HepG2 (cell line): Measurements from ENCODE around the gene RGS14. TPM values are rescaled to one million over a fixed set of nuclear protein-coding genes. Genes with fewer than 3 reads are reported as not detected.
A peak's percentile ranks its signal among the peaks of the same experiment; 100 is the strongest.

Experiments used
- CEBPG ChIP-seq: IDR thresholded peaks from 2 replicates; pipeline ENCODE4 v1.6.1; 2016
- DMAP1 ChIP-seq: IDR thresholded peaks from 2 replicates; pipeline ENCODE4 v1.6.1; 2016
- FOXP1 ChIP-seq, 2 experiments: fragments of 450-650 bp in 1 of 2; IDR thresholded peaks; 2 replicates each; pipeline ENCODE4 v1.6.1; 2017 to 2018; ENCODE audit warnings: antibody characterized with exemption in 1 of 2
- GABPB1 ChIP-seq: IDR thresholded peaks from 2 replicates; pipeline ENCODE4 v1.6.1; 2016; ENCODE audit warnings: mild to moderate bottlenecking, missing genetic modification reagents, moderate library complexity, missing compliant biosample characterization
- HDAC1 ChIP-seq: sonication (generic); formaldehyde crosslinking; IDR thresholded peaks from 2 replicates; pipeline ENCODE4 v1.5.1; 2020; ENCODE audit warnings: mild to moderate bottlenecking, missing genetic modification reagents
- KDM6A ChIP-seq: IDR thresholded peaks from 2 replicates; pipeline ENCODE4 v1.6.1; 2016; ENCODE audit warnings: low read depth
- PHF21A ChIP-seq: sonication (generic); formaldehyde crosslinking; IDR thresholded peaks from 2 replicates; pipeline ENCODE4 v1.5.0; 2020; ENCODE audit warnings: mild to moderate bottlenecking, missing genetic modification reagents
- PITX1 ChIP-seq: sonication (generic); formaldehyde crosslinking; IDR thresholded peaks from 2 replicates; pipeline ENCODE4 v1.5.1; 2020; ENCODE audit warnings: mild to moderate bottlenecking, missing genetic modification reagents
- SP4 ChIP-seq: sonication (generic); formaldehyde crosslinking; IDR thresholded peaks from 2 replicates; pipeline ENCODE4 v1.8.1; 2023; ENCODE audit warnings: mild to moderate bottlenecking, missing genetic modification reagents
- SSRP1 ChIP-seq: IDR thresholded peaks from 2 replicates; pipeline ENCODE4 v1.6.1; 2016; ENCODE audit warnings: control low read depth
- TEAD3 ChIP-seq: optimal IDR thresholded peaks from 2 replicates; pipeline ENCODE3; 2016; ENCODE audit warnings: borderline replicate concordance
- ZFX ChIP-seq: sonication (generic); formaldehyde crosslinking; IDR thresholded peaks from 2 replicates; pipeline ENCODE4 v1.4.0; 2020; ENCODE audit warnings: mild to moderate bottlenecking, low read depth, missing genetic modification reagents, moderate library complexity
- ZNF605 ChIP-seq: sonication (generic); formaldehyde crosslinking; IDR thresholded peaks from 2 replicates; pipeline ENCODE4 v1.8.0; 2022; ENCODE audit warnings: mild to moderate bottlenecking, missing genetic modification reagents
- ZNF644 ChIP-seq: IDR thresholded peaks from 2 replicates; pipeline ENCODE4 v1.6.1; 2016; ENCODE audit warnings: low read depth
- ZNF772 ChIP-seq: sonication (generic); formaldehyde crosslinking; IDR thresholded peaks from 2 replicates; pipeline ENCODE4 v1.5.0; 2020; ENCODE audit warnings: mild to moderate bottlenecking, missing genetic modification reagents
- polyA plus RNA-seq, 8 experiments: library from polyadenylated mRNA; depleted of rRNA in 3 of 8; stranded (reverse) in 7 of 8; unstranded in 1 of 8; fragments of >200 nt; fragmentation: Illumina TruSeq in 4 of 8; extraction: Trizol in 4 of 8; gene quantifications; 2 replicates each; pipeline versions ENCODE4 v1.2.1 to v1.2.3, GENCODE V29; 2011 to 2016; ENCODE audit warnings: low read depth in 4 of 8, missing spikeins in 1 of 8, mixed read lengths in 1 of 8; ENCODE audit not compliant: insufficient read depth in 1 of 8
- total RNA-seq, 5 experiments: library from RNA; depleted of rRNA; stranded (reverse); fragments of >200 nt; fragmentation: Illumina TruSeq; extraction: Trizol; gene quantifications; 2 replicates each; pipeline ENCODE4 v1.2.3, GENCODE V29; 2016; ENCODE audit warnings: low read depth in 1 of 5
- TF ChIP-seq, protein P1 (sequence below): sonication (generic); formaldehyde crosslinking; IDR thresholded peaks from 2 replicates; pipeline ENCODE4 v1.4.0; 2020; ENCODE audit warnings: mild to moderate bottlenecking, missing genetic modification reagents
- TF ChIP-seq, protein P2 (sequence below): sonication (generic); formaldehyde crosslinking; conservative IDR thresholded peaks from 2 replicates; pipeline ENCODE4 v1.4.0; 2020; ENCODE audit warnings: missing genetic modification reagents
- TF ChIP-seq, protein P3 (sequence below): sonication (generic); formaldehyde crosslinking; IDR thresholded peaks from 2 replicates; pipeline ENCODE4 v1.5.1; 2020; ENCODE audit warnings: mild to moderate bottlenecking, missing genetic modification reagents
- TF ChIP-seq, protein P4 (sequence below): sonication (generic); formaldehyde crosslinking; IDR thresholded peaks from 2 replicates; pipeline ENCODE4 v1.8.1; 2023; ENCODE audit warnings: mild to moderate bottlenecking, moderate library complexity, missing genetic modification reagents
- TF ChIP-seq, protein P5 (sequence below): sonication (generic); formaldehyde crosslinking; IDR thresholded peaks from 2 replicates; pipeline ENCODE4 v1.8.0; 2022; ENCODE audit warnings: mild to moderate bottlenecking, missing genetic modification reagents

RGS14 gene
- total and polyA plus RNA-seq, 2 of the 13 experiments (the other 11 are each of a cell fraction or from before 2014, with no cell fraction given) = 11.1 to 17.2 TPM

DNA sequence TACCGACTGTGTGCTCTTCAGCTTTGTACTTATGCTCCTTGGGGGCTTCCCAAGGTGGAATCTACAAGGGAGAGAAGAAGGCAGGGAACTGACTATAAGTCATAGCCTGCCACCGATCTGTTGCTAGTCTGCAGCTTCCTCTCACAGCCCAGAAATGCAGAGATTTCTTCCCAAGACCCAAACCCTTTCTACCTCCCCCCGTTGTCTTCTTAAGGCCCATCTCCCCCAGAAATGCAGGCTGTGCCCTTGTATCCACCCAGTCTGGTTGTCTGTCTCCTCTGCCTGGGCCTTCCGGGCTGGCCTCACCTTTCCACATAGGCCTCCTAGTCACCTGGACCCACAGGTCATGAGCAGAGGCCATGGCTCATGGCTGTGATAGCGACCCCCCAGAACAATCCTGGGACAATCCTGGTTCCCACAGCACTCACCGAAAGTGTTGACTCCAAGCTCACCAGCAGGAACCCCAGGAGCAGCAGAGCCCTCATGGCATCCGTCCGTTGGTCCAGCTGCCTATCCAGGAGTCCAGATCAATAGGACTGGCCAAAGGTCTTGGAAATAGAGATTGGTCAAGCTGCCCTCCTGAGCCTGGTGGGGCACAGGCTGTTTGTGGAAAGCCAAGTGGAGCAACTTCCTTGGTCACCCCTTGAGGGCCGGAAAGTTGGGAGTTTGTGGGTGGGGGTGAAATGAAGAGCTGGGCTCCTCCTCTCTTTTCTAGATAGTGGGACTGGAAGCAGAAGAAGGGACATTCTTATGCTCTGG is 51.5 kb downstream of the RGS14 start, which contains the start of gene F12 (continued):
- TF ChIP-seq, protein P1, sequence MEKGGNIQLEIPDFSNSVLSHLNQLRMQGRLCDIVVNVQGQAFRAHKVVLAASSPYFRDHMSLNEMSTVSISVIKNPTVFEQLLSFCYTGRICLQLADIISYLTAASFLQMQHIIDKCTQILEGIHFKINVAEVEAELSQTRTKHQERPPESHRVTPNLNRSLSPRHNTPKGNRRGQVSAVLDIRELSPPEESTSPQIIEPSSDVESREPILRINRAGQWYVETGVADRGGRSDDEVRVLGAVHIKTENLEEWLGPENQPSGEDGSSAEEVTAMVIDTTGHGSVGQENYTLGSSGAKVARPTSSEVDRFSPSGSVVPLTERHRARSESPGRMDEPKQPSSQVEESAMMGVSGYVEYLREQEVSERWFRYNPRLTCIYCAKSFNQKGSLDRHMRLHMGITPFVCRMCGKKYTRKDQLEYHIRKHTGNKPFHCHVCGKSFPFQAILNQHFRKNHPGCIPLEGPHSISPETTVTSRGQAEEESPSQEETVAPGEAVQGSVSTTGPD (CRISPR knock-in tag) = peak; percentile 65; the same call in 1 of the 2 replicates
- TF ChIP-seq, protein P2, sequence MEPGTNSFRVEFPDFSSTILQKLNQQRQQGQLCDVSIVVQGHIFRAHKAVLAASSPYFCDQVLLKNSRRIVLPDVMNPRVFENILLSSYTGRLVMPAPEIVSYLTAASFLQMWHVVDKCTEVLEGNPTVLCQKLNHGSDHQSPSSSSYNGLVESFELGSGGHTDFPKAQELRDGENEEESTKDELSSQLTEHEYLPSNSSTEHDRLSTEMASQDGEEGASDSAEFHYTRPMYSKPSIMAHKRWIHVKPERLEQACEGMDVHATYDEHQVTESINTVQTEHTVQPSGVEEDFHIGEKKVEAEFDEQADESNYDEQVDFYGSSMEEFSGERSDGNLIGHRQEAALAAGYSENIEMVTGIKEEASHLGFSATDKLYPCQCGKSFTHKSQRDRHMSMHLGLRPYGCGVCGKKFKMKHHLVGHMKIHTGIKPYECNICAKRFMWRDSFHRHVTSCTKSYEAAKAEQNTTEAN = no peak
- TF ChIP-seq, protein P3, sequence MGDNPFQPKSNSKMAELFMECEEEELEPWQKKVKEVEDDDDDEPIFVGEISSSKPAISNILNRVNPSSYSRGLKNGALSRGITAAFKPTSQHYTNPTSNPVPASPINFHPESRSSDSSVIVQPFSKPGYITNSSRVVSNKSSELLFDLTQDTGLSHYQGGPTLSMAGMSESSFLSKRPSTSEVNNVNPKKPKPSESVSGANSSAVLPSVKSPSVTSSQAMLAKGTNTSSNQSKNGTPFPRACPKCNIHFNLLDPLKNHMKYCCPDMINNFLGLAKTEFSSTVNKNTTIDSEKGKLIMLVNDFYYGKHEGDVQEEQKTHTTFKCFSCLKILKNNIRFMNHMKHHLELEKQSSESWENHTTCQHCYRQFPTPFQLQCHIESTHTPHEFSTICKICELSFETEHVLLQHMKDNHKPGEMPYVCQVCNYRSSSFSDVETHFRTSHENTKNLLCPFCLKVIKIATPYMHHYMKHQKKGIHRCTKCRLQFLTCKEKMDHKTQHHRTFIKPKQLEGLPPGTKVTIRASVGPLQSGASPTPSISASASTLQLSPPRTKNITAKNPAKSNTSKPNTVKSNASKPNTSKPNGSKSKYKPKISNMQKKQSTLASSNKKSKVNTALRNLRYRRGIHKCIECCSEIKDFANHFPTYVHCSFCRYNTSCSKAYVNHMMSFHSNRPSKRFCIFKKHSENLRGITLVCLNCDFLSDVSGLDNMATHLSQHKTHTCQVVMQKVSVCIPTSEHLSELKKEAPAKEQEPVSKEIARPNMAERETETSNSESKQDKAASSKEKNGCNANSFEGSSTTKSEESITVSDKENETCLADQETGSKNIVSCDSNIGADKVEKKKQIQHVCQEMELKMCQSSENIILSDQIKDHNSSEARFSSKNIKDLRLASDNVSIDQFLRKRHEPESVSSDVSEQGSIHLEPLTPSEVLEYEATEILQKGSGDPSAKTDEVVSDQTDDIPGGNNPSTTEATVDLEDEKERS = 0 out of 2 replicates have a peak, but pooled peaks have one; percentile 39
- TF ChIP-seq, protein P4, sequence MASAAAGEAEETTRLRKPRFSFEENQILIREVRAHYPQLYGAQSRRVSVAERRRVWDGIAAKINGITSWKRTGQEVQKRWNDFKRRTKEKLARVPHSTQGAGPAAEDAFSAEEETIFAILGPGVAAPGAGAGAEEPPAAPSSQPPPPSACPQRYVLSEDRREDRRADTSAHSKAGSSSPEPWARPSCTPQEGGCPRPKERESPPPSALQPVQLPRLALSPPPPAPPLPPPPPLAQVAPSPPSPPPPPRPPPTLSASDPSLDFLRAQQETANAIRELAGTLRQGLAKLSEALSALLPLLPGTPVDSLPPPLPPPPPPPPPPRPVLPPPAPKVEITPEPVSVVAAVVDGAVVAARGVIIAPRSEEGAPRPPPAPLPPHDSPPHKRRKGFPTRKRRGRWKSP (CRISPR knock-in tag) = 0 out of 2 replicates have a peak, but pooled peaks have one; percentile 34
- TF ChIP-seq CEBPG (CRISPR knock-in tag) (peak; percentile 41), ZFX (peak; percentile 60; the same call in 1 of the 2 replicates), DMAP1 (CRISPR knock-in tag) (no peak), SSRP1 (CRISPR knock-in tag) (no peak), FOXP1 (IDR thresholded peaks at IDR 0.05) (no peak), FOXP1 (CRISPR knock-in tag; IDR thresholded peaks at IDR 0.05) (0 out of 2 replicates have a peak, but pooled peaks have one; percentile 18), HDAC1 (CRISPR knock-in tag) (peak; percentile 90), PITX1 (peak; percentile 68), KDM6A (CRISPR knock-in tag) (peak; percentile 61; the same call in 1 of the 2 replicates), ZNF605 (peak; percentile 44; the same call in 1 of the 2 replicates), ZNF644 (CRISPR knock-in tag) (peak; percentile 72), TEAD3 (peak; percentile 52), PHF21A (peak; percentile 78), GABPB1 (CRISPR knock-in tag) (peak; percentile 31; the same call in 1 of the 2 replicates), ZNF772 (CRISPR knock-in tag) (peak; percentile 52; the same call in 1 of the 2 replicates), SP4 (CRISPR knock-in tag) (peak; percentile 54; the same call in 1 of the 2 replicates)
- TF ChIP-seq, protein P5, sequence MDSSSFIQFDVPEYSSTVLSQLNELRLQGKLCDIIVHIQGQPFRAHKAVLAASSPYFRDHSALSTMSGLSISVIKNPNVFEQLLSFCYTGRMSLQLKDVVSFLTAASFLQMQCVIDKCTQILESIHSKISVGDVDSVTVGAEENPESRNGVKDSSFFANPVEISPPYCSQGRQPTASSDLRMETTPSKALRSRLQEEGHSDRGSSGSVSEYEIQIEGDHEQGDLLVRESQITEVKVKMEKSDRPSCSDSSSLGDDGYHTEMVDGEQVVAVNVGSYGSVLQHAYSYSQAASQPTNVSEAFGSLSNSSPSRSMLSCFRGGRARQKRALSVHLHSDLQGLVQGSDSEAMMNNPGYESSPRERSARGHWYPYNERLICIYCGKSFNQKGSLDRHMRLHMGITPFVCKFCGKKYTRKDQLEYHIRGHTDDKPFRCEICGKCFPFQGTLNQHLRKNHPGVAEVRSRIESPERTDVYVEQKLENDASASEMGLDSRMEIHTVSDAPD (CRISPR knock-in tag) = peak; percentile 69; the same call in 1 of the 2 replicates
